Activated naive CD4-positive, alpha-beta T cell (primary cell): ENCODE data around the gene AMBRA1.
"Not testable (repeated sequence)": the region's sequence is repeated elsewhere in the genome, so short reads cannot be mapped to it uniquely, and the experiment has no call there.

Source experiments
- DNase-seq, 4 experiments: peaks; one replicate each; lab custom pipeline; 2025; lab: John Stamatoyannopoulos, UW

AMBRA1 gene

DNA sequence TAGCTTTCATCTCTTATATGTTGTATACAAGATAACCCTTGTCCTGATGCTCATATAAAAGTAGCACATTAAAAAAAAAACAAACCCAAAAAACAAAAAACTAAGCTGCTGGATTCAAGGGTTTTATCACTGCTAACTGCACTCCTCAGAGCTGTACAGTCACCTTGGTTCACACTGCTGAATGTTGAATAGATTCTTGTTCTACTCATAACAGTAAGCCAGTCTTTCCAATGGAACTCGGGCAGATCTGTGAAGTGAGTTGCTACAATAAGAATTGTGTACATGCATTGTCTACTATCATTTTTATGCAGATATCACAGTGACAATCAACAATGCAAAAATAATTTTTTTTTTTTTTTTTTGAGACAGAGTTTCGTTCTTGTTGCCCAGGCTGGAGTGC lies 18.5 kb upstream of the AMBRA1 start:
- DNase-seq = no peak

DNA sequence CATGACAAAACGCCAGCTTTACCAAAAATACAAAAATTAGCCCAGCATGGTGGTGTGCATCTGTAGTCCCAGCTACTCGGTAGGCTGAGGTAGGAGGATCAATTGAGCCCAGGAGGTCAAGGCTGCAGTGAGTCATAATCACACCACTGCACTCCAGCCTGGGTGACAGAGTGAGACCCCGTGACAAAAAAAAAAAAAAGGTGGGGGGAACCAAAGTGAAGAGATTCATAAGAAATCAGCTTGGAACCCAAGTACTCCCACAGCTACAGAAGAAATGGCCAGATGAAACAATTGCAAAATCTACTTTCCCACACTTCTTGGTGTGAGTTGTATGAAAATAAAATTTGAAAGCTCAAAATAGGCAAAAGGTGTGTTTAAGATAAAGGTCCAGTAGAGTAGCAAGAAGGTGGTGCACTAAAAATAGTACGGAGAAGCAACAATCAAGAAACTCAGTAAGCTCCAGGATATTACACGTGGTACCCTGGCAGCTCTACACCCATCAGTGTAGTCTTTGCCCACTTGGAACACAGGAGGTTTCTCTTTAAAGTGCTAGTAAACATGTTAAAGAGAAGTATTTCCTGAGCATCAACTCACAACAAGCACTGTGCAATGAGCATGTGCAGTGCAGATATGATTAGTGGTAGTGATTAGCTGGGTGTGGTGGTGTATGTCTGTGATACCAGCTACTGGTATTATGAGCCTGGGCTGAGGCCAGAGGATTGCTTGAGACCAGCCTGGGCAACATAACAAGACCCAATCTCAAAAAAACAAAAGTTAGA lies 17.9 kb upstream of the AMBRA1 start:
- DNase-seq = no peak

DNA sequence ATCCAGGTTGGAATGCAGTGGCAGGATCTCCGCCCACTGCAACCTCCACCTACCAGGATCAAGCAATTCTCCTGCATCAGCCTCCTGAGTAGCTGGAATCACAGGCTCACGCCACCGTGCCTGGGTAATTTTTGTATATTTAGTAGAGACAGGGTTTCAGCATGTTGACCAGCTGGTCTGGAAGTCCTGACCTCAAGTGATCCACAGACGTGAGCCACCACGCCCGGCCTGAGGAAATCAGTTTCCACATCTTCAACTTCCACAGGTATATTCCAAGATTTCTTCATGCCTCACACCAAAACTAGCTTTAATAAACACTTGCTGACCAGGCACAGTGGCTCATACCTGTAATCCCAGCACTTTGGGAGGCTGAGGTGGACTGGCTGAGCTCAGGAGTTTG lies 15.6 kb upstream of the AMBRA1 start:
- DNase-seq = no peak

DNA sequence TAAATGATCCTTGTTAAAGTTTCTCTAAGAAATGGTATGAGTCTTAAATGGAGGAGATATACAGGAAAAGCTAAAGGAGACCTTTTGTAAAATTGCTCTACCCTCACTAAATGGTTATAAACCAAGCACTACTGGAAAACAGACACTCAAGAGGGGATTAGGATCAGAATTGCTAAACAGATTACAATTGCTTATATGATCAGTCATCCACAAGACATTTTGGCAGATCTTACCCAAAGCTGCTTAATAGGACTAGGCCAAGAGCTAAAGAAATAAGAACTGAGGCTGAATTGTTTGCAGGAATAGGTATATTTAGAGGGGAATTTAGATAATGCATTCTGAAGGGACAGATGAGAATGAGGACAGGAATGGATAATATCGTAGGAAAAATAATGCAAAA lies 13.7 kb upstream of the AMBRA1 start:
- DNase-seq = no peak

DNA sequence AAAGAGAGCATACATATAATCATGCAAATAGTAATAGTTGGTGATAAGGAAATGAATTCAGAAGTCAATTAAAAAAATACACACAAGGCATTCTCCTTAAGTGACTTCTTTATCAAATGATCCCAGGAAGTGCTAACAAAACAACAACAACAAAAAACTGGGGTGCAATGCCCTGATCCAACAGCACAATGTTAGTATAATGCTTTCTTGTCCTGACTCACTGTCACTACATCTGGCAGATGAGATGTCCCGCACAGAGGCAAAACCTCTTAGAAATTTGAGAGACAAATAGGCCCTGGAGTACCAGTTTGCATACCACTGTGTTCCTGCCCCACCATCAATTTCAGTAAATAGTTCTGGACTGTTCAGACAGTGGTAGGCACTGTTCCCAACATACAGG lies 11.0 kb upstream of the AMBRA1 start:
- no peak for DNase-seq

DNA sequence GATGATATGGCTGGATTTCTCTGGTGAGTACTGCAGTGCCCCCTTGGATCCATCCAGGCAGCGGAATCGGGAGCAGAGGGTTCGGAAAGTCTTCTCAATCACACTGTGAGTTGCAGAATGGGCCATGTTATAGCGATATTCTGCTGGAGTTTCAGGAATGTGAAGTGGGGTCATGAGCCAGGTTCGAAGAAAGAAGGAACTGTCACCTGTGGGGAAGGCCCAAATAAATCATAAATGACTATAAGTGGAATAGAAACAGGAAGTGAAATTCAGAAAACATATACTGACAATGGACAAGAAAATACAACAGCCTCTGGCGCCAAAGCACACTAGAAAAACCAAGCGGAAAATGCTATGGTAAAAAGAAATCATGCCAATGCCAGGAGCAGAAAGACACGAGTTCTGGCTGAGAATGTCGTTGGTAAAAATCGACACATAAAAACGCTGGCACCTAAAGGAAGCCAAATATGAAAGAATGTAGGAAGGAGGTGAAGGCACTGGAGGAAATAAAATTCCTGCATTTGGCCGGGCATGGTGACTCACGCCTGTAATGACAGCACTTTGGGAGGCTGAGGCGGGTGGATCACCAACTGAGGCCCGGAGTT lies 10.0 kb upstream of the AMBRA1 start:
- DNase-seq = no peak

DNA sequence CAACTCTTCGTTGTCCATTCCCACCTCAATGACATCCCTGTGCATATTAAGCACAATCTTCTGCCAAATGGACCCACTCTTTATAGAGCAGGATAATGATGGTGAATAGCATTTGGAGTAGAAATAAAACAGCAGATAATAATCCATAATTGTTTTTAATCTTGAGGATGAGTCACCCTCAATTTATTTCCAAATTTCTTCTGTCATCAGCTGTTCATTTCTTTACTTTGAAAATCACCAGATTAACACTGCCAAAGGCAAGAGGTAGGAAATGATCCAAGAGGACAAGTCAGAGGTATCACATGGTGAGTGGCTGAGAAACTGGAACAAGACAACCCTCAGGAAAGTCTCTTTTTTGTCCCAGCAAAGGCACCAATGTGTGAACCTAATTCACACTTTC lies 7.3 kb upstream of the AMBRA1 start:
- DNase-seq = no peak

DNA sequence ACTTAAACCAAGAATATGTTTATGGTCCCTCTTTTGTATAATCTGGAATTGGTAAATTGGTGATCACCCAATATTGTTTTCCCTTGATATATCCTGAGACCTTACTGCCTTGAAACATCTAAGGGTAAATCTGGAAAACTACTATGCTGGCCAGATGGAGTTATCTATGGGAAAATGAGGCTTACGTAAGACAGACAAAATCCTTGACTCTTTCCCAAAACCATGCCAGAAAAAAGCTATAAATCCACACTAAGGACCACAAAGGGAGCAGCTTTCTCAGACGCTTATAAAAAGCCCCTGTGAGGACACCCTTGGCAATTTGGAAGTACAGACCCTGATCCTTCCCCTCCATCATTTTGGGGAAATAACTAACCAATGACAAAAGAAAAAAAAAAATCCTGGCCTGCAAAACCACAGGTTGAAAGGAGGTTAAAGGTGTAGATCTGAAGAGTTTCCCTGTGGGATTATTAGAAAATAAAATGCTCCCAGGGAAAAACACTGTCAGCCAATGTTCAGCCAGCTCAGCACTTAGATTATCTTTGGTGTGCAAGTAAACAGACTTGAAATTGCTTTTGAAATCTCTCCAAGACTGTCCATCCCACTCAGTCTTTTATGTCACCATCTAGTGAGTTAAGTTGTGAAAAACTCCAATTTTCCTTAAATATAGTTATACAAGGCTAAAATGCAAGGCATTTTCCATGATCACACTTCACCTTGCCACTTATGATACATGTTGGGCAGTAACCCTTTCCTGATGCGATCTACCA lies 6.6 kb upstream of the AMBRA1 start:
- DNase-seq = no peak

DNA sequence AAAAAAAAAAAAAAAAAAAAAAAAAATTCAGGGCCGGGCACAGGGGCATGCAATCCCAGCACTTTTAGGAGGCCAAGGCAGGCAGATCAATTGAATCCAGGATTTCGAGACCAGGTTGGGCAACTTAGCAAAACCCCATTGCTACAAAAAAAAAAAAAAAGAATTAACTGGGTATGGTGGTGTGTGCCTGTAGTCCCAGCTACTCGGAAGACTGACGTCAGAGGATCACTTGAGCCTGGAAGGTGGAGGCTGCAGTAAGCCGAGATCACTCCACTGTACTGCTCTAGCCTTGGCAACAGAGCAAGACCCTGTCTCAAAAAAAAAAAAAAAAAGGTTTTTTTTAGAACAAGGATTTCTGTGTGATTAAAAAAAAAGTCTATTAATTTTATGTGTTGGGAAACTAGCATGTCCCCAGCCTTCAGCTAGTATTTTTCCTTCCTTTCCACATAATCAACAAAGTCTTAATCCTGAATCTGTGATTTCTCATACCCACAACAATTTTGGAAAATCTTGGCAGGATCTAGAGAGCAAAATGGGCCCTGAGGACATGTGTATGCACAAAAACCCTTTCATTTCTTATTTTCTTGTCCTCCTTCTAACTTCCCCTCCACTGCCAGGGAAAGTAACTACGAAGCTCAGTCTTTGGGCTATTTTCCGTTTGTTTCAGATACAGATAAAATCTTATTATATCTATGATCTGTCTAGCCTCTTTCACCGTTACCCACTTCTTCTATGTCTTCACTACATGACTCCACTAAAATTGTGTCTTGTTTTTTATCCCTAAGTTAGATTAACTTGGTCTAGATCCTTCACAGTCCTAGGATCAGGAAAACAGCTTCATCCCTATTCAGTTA lies 5.7 kb upstream of the AMBRA1 start:
- no peak for DNase-seq

DNA sequence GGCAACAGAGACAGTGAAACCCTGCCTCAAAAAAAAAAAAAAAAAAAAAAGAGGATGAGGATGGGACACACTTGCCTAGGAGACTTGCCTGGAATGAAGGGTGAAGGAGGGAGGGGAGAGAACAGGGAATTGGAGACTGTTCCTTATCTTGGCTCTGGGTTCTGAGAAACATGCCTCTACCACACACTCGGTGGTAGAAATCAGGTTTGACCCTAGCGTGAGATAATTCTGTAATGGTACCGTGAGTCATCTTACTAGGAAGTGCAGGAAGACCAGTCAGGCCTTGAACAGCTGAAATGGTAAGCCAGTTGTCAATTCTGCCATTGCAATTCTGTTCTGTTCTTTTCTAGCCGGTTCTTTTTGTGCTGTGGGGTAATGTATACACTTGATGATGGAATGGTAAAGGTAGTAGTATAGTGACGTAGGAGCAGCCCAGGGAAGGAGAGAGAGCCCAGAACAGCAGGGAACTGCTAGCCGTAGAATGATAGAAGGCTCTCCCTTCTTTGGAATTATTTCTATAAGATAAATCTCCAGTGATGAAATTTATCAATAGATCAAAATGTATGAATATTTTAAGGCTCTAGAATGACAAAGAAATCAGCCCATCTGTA lies 3.9 kb upstream of the AMBRA1 start:
- DNase-seq = no peak

DNA sequence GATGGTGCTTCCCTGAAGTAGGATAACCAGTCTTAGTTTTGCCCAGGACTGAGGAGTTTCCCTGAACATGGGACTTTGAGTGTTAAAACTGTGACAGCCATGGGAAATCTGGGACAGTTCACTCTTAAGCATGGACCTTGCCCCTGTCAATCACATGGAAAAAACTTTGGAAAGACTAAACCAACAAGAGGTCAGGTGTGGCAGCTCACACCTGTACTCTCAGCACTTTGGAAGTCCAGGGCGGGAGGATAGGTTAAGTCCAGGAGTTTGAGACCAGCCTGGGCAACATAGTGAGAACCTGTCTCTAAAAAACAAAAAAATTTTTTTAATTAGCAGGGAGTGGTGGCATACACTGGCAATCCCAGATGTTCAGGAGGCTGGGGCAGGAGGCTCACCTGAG lies 3.3 kb upstream of the AMBRA1 start:
- no peak for DNase-seq

DNA sequence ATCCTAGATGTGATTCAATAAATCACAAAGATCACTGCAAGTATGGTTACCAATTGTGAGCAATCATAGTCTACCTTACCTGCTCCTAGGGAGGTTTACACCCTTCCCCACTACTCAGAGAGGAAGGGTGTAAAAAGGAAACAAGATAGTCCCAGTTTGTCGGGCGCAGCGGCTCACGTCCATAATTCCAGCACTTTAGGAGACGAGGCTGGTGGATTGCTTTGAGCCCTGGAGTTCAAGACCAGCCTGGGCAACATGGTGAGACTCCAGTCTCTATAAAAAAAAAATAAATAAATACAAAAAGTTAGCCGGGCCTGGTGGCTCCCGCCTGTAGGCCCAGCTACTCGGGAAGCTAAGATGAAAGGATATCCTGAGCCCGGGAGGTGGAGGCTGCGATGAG lies 962 bp upstream of the AMBRA1 start:
- DNase-seq = no peak

DNA sequence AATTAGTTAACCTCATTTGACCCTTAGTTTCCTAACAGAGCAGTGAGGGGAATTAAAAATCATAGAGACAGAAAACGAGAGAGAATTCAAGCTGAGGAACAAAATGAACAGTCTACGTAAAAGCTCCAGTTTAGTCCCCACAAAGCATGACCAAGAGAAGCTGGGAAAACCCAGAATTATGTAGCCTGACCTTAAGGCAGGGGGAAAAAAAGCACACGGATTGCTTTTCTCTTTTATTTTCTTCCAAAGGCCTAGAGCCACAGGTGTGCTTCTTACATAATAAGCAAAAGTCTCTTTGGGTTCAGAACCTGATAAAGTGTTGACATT lies 514 bp upstream of the AMBRA1 start:
- no peak for DNase-seq

DNA sequence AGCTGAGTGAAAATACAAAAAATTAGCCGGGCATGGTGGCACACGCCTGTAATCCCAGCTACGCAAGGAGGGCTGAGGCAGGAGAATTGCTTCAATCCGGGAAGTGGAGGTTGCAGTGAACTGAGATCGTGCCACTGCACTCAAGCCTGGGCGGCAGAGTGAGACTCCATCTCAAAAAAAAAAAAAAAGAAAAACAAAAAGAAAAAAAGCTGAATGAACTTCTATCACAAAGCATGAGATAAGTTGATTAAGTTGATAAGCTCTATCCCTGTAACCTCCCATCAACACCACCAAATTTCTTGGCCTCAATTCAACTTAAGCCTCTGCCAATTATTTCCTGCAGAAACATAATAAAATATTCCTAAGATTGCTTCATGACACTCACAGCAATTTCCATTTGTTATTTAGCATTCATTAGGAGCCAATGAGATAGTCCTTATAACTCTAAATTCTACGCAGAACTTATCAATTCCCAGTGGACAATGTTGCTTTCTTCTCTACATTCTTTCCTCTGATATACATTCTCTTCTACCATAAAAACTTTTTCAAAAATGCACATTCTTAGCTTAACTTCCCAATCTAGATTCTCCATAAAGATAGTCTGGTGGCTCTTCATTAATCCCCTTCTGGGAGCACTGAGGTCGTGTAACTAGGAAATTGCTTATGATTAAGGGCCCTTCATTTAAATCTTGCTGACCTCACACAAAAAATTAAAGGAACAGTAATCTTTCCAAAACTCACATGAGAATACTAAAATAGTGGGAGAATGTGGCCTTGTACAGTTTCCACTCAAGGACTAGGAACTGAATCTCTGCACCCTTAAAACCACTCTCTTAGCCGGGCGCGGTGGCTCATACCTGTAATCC lies 2.9 kb downstream of the AMBRA1 start:
- no peak for DNase-seq

DNA sequence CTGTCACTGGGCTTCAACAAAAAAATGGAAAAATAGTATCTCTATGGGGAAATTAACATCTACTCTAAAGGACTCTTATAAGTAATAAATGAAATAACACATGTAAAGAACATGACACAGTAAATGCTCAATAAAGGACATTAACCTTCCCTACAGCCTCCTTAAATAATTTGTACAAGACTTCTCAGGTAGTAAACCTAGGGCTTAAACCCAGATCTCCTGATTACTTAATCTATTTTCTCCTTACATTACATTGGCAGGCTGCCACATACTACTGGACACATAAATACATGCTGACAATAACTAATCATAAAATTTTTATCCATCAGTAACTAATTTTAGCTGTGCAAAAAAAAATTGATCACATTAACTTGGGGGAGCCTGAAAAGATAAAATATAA lies 4.9 kb downstream of the AMBRA1 start:
- no peak for DNase-seq

DNA sequence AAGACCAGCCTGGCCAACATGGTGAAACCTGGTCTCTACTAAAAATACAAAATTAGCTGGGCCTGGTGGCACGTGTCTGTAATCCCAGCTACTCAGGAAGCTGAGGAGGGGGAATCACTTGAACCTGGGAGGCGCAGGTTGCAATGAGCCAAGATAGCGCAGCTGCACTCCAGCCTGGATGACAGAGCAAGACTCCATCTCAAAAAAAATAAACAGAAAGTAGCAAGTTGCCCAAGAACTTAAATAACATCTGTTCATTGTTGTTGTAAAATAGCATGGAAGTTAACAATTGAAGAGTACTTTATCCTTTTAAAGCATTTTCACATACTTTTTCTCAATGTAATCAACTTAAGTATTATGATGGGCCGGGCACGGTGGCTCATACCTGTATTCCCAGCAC lies 5.7 kb downstream of the AMBRA1 start:
- DNase-seq = no peak

DNA sequence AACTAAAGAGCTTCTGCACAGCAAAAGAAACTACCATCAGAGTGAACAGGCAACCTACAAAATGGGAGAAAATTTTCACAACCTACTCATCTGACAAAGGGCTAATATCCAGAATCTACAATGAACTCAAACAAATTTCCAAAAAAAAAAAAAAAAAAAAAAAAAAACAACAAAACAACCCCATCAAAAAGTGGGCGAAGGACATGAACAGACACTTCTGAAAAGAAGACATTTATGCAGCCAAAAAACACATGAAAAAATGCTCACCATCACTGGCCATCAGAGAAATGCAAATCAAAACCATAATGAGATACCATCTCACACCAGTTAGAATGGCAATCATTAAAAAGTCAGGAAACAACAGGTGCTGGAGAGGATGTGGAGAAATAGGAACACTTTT lies 10.3 kb downstream of the AMBRA1 start:
- not testable (repeated sequence) for DNase-seq

DNA sequence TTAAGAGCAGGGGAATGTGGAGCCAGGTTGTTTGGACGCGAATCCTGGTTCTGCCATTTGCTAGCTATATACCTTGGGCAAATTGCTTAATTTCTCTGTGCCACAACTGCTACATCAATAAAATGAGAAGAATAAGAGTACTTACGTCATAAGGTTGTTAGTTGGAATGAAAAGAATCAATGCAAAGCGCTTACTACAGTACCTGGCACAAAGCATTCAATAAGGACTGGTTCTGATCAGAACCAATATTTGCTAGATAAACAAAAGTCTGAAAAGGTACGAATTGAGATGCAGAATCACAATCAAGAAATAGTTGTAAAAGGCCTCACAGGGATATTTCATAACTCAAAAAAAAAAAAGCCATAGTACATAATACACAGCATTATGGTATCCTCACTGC lies 11.2 kb downstream of the AMBRA1 start:
- no peak for DNase-seq

DNA sequence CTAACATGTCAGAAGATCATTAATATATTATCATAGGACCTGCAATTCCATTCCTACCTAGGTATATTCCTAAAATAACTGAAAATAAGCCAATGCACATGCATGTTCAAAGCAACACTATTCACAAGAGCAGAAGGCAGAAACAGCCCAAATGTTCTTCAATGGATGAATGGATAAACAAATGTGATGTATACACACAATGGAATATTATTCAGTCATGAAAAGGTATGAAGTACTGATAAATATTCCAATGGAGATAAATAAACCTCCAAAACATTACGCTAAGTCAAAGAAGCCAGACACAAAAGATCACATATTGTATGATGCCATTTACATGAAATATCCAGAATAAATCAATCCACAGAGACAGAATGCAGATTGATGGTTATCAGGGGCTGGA lies 16.8 kb downstream of the AMBRA1 start:
- DNase-seq = no peak

DNA sequence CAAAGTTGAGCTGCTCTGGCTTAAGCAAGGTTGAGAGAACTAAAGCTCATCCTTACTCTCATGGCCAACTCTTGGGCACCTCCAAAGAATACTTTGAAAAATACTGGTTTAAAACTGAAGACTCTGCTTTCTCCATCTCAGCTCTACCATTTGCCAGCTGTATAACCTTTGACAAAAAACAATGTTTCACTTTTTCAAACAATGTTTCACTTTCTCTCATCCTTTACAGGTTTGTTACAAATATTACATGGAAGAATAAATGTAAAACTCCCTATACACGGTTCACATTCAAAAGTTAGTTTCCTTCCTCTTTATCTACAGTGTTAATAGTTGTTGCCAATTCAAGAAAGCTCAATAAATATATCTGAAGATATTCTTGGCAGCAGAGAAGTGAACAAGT lies 19.2 kb downstream of the AMBRA1 start:
- DNase-seq = no peak

DNA sequence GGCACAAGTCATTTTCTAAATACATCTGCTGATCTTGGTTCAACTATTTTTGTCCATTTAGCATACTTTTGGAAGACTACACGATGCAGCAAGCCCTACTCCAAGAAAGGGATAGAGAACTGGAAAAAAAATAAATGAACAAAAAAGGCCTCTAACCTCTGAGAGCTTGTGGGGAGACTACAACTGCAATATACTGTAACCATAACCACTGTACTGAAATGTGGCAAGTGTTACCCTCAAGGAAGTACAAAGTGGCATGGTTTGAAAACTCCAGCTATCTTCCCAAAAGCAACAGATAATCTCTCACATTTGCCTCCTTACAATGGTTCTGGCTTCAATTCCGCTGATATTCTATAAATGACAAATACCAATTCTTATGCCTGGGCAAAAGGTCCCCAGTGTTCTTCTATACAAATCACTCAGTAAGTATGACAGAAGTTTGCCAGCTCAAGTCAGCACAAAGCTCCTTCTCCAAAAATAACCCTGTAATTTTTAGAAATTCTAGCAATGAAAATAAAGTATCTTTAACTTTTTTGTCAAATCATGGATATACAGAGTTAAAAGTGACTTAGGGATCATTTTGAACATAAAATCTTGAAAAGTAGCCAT lies 22.9 kb downstream of the AMBRA1 start:
- DNase-seq = no peak
